SK-N-MC (cell line): ENCODE results near the gene MMRN1.

Source experiments
- EZH2 ChIP-seq: fragments of 200-600 bp; sonication (generic); IDR thresholded peaks from one replicate; pipeline ENCODE4 v1.6.1; 2017; ENCODE audit warnings: antibody characterized with exemption
- POLR2AphosphoS5 ChIP-seq: IDR thresholded peaks from 2 replicates; pipeline ENCODE4 v1.6.1; 2012; ENCODE audit warnings: mild to moderate bottlenecking, low read depth, low read length, borderline replicate concordance

DNA sequence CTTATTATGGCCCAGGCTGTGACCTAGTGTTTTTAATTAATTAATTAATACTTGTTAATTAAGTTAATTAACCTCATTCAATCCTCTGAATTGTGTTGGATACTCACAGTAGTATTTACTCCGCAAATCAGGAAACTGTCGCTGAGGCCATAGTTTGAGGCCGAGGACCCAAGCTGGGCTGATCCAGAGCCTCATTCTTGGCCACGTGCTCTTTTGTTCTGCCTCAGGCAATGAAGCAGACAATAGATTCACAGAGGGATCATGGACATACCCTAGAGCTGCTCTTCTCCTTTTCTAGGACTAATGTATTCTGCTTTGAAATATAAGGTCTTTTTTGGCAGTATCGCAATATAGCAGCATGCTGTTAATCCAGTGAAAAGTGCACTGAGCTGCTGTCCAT is 33.7 kb upstream of the MMRN1 start:
- TF ChIP-seq POLR2AphosphoS5 (no peak), EZH2 (no peak)
